HTERT RPE-1 (cell line): ENCODE data around the gene FBXO2.

Source experiments
- in situ Hi-C: fragments of 300-500 bp; cut with MboI; formaldehyde crosslinking; loops from 4 replicates; pipeline ENCODE4 v1.14.3; 2020; ENCODE audit warnings: low sequenced_read_pairs

FBXO2 gene

DNA sequence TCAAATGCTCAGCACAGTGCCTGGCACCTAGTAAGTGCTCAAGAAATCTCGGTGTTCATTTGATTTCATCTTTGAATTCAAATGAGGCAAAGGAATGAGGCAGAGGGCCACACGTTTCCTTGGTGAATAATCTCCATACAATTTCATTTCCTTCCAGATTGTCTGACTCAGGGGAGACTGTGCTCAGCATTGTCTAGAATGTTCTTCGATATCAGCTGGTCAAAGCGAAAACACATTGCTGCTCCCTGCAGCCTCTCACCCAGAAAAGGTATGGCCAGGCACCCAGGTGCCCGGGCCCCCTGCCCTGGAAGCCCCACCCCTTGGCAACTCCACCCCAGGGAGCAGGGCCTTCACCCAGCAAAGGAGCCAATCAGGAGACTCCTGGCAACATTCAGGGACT, 55.8 kb downstream of the FBXO2 start:
- in situ Hi-C loops: no loop called here
